ENCODE data around the gene MED22.
"Not testable (repeated sequence)": the region's sequence is repeated elsewhere in the genome, so short reads cannot be mapped to it uniquely, and the experiment has no call there.

Gene MED22

DNA sequence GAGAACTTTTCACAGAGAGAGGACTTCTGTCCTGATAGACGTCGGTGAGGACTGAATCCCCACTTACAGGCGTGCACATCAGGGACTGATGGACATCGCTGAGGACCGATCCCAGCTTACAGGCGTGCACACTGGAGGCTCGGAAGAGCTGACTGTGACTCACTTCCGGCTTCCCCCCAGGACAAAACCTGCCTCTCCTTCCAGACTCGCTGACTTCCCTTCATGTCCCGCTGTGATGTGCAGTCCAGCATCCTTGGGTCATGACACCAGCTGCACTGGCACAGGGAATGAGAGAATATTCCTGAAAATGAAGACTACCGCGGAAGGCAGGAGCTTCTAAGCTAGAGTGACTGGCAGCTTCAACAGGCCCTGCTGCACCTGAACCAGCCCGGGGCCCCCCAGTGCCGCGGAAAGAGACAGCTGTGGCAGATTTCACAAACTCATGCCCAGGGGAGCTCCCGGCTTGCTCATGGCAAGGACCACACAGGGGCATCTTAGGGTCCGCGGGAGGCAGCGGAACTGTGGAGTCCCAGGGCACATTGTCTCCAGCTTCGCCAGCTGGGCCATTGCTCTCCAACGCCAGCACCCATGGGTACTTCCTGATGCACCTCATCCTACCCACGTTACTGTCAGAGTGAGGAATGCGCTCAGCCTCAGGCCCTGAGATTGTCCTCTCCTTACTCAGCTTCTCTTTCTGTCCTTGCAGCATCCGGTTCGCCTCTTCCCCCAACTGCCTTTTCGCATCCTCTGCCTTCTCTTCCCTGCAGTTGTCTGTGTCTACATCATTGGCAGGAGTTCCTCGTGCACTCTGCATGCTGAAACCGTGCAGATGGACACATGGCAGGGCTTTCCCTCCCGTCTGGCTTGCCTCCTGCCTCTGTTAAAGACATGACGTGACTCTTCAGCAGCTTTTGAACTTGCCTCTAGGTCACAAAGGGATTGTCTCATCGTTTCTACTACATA lies 41.4 kb downstream of the MED22 start:
- no peak for DNase-seq (ENCODE audit: low read depth, low spot score)

DNA sequence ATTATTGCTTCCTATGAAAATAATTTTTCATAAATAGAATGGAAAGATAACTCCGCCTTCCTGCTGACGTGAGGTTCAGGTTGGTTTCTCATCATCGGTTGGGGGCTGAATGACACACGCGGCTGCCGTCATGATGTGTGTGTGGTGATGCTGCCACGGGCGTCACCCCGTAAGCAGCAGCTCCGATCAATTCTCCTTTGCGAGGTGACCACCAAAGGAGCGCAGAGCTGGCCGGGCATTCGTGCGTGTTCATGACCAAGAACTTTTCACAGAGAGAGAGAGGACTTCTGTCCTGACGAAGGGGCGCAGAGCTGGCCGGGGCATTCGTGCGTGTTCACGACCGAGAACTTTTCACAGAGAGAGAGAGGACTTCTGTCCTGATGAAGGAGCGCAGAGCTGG lies 42.2 kb downstream of the MED22 start:
- DNase-seq (ENCODE audit: low read depth, low spot score): no peak

DNA sequence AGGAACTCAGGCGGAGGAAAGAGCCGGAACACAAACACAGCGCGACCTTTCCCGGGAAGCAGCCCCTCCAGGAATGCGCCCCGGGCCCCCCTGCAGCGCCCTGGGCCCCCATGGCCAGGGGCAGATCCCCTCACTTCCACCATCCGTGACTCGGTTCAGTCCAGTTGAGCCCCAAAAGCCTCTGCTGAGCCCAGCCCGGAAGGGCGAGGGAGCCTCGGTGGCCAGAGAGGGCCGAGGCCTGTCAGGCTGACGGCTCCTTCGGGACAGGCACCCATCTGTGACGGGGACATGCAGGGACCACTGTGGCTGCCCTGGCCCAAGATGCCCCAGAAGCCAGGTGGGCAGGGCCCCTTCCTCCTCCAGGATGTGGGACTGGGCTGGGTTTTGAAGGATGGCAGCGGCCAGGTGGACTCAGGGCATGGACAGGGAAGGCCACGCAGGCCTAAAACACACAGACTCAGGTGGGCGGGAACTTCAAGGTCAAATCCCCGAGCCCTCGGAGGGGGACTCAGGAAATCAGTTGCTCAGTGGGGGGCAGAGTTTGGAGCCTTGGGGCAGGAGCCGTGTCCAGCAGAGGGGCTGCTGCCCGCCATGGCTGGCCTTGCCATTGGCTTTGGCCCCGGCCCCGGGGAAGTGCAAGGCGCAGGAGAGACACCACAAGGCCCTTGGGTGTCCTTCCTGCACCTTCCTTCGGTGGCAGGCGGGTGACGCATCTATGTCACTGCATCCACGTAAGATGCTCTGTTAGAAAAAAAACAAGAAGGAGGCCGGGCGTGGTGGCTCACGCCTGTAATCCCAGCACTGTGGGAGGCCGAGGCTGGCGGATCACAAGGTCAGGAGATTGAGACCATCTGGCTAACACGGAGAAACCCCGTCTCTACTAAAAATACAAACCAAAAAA lies 43.2 kb downstream of the MED22 start:
- no peak for DNase-seq (ENCODE audit: low read depth, low spot score)

DNA sequence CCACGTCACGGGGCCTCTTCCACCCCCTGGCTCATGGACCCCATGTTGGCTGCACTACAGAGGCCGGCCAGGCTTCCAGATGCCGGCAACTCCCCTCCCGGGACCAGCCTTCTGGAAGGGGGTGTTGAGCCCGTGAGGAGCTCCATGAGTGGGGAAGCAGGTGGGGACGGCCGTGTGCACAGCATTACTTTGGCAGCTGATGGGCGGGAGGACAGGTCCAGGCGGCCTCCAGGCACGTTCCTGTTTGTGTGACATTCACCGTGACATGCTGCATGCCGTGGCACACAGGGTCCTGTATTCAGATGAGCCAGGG lies 43.8 kb downstream of the MED22 start:
- DNase-seq (ENCODE audit: low read depth, low spot score): no peak

DNA sequence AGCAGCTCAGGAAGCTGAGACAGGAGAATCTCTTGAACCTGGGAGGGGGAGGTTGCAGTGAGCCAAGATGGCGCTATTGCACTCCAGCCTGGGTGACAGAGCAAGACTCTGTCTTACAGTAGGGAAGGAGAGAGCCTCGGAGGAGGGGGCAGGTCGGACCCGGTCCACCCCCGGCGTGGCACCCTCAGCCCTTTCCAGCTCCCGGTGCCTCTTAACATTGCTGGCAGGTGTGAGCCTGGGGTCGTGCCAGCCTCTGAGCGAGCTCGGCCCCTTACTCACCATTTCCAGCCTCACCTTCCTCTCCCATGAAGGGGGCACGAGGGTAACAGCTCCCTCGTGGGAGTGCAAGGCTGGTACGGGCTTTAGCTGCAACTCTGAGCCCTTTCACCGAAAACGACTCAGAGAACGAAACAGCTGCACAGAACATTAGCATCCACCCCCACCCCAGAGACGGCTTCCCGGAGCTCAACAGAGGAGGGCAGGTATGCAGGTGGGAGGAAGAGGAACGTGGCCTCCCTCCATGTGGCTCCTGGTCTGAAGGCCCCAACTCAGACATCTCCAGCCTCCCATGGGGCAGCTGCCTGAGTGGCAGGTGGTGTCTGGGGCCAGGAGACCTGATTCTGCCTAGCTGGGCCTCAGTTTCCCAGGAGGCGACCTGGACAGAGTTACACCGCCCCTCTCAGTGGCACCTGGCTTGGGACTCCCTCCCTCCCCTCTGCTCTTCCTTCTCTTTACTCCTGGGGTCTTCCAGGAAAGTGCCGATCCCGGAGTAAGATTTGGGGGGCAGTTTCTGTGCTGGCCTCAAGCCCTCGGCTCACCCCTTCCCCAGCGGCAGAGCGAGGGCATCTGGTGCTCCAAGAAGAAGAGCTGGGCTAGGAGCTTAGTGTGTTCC lies 44.4 kb downstream of the MED22 start:
- DNase-seq (ENCODE audit: low read depth, low spot score): no peak

DNA sequence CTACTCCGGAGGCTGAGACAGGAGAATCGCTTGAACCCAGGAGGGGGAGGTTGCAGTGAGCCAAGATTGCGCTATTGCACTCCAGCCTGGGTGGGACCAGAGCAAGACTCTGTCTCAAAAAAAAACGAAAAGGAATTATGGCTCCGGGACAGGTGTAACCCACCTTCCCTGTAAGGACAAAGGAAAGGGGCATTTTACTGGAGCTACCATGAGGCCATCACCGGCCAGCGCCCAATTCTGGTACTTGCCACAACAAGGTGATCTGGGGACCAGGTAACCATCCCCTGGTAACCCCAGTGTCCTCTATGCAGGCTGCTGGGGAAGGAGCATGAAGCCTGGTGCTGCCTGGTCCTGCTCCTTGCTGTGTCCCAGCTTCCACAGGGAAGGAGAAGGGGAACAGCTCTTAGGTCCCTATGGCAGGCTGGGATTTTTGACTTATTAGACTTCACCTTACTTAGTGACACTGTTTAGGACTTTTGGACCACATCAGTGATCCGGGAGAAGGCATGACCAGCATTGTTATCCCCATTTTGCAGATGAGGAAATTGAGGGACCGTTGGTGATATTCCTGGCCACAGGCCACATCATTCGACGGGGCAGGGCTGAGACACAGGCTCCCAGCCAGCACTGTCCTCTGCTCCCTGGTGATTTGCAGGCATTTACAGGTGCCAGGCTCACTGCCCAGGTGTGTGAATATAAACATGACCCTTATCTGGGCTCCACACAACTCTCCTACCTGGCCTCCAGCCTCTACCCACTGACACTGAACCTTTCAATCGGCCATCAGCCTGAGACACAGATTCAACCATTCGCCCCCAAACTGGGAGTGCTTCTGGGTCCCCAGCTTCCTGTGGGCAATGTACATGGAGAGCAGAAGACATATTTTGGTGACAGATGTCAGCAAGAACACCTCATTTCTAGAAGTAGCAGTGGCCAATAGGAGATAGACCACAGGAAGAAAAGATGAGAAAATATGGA lies 46.4 kb downstream of the MED22 start:
- no peak for DNase-seq (ENCODE audit: low read depth, low spot score)

DNA sequence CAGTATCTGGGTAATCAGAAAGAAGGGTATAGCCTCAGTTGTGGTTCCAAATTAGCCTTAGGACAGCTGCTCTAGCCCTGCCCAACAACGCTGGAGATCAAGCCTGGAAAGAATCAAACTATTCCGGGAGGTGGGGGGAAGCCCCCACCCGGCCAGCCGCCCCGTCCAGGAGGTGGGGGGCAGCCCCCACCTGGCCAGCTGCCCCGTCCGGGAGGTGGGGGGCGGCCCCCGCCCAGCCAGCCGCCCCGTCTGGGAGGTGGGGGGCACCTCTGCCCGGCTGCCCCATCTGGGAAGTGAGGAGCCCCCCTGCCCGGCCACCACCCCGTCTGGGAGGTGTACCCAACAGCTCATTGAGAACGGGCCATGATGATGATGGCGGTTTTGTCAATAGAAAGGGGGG lies 47.9 kb downstream of the MED22 start:
- not testable (repeated sequence) for DNase-seq (ENCODE audit: low read depth, low spot score)

DNA sequence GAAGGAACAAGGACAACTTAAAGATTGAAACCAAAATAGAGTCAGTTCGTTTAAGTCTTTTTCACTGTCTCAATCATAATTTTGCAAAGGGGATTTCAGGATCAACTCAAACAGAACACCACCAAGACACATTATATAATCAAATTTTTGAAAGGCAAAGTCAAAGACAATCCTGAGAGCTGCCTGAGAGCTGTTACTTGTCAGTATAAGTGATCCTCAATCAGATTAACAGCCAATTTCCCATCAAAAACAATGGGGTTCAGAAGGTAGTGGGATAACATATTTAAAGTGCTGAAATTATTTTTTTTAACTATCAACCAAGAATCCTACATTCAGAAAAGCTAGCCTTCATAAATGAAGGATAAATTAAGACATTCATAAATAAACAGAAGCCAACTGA lies 53.7 kb downstream of the MED22 start:
- no peak for DNase-seq (ENCODE audit: low read depth, low spot score)

DNA sequence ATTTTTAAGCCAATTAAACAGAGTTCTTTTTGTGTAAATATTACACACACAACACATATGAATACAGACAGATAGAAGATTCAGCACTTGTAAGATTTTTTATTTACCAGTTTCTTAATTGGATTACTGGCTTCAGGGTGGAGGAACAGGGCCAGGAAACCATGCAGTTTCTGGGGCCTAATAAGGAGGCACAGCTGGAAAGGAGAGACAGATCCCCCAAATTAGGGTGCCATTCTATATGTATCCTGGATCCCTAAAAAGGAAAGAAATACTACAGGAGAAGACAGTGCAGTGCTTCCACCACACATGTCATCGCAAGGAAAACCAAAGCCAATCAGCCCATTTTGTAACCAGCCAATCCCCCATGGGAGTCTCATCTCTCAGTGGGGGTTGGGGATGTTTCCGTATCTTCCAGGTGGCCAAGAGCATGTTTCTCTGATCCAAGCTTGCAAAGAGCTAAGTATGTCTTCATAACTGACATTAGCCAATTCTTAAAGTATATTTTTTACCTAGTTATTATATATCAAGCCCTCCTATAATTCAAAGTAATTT lies 57.1 kb downstream of the MED22 start:
- DNase-seq (ENCODE audit: low read depth, low spot score): no peak
